ENCODE data around the gene MAP2K5.

- TF ChIP-seq CTCF (IDR thresholded peaks at IDR 0.05) (no peak), EP300 (IDR thresholded peaks at IDR 0.05) (no peak), POLR2A (IDR thresholded peaks at IDR 0.05) (no peak)
These were observed 27.4 kb upstream of the MAP2K5 start for GRCh38 chr15:67515090-67515489.
